GM19239 (cell line): ENCODE data around the gene PAQR9.

Experiments
- DNase-seq: peaks from one replicate; pipeline ENCODE4 v3.0.0; 2011; ENCODE audit warnings: low spot score; ENCODE audit not compliant: insufficient read length
- FAIRE-seq: peaks from 2 replicates; lab custom pipeline; 2011; peaks lifted over from hg19 to GRCh38; lab: Jason Lieb, UNC

PAQR9 gene

DNA sequence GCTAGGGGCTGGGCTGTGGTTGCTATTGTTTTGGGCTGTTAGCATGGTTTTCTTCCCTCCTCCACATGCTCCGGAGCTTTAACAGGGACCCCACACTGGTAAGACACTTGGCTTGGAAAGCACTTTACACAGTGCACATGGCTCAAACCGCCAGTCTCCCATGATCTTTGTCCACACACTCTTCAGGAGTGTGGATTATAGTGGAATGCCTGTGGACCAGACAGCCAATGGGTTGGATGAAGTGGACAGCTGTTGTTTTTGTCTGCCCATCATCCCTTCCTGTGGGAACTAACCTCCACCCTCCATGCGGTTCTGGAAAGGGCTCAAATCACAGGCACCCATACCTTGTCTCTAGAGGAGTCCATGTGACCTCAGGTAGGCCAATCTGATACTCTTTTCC is 10.0 kb downstream of the PAQR9 start:
- FAIRE-seq (no peak), DNase-seq (no peak)

DNA sequence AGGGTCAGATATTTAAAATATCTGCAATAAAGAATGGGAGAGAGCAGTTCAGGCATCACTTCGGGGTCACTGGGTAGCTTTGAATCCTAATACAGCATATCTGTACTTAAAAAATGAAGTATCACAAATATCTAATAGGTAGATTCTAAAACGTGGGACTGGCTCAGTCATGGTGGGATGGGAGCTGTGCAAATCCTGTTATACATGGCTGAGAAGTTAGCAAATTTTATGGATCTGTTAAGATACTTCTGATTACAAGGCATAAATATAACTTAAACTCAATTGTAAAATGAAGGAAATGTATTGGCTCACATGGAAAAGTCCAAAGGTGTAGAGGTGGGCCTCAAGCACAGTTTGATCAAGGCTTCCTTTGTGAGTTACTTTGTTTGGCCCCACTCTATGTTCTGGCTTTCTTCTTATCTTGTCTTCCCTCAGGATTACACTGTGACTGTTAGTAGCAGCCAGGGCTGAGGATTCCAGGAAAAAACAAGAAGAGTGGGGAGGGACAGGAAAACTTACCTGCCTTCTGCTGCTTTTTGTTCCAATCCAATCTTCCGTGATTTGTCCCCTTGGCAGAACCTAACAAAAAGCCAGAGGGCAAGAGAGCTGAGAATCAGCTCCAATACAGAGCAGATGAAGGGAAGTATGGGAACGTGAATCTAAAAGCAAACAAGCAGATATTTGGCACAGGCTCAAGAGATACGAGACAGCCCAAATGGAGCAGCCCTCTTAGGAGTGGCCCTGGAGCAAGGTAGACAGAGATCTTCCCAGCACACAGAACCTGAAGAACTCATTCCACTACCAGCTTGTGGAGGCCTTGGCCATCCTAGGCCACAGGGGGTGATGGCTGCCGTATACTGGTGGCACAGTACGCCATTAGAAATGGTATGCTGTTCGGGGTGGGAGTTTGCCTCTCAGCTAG is 10.9 kb downstream of the PAQR9 start:
- FAIRE-seq (no peak), DNase-seq (no peak)

GRCh38 chr3:142951794-142952193 is 11.7 kb downstream of the PAQR9 start:
- DNase-seq = no peak
- FAIRE-seq = no peak

DNA sequence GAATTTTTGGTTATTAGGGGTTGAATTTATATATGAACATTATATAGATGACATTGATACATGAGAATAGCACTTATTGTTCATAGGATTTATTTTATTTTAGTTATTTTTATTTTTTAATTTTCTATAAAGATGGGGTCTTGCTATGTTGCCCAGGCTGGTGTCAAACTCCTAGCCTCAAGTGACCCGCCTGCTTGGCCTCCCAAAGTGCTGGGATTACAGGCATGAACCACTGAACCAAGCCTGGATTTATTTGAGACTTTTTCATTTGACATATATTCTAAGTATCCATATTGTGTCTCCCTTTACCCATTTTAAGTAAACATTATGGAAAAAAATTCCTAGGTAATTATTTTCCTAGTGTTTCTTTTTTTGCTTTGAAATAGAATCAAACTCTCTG is 12.5 kb downstream of the PAQR9 start:
- FAIRE-seq (no peak), DNase-seq (no peak)

DNA sequence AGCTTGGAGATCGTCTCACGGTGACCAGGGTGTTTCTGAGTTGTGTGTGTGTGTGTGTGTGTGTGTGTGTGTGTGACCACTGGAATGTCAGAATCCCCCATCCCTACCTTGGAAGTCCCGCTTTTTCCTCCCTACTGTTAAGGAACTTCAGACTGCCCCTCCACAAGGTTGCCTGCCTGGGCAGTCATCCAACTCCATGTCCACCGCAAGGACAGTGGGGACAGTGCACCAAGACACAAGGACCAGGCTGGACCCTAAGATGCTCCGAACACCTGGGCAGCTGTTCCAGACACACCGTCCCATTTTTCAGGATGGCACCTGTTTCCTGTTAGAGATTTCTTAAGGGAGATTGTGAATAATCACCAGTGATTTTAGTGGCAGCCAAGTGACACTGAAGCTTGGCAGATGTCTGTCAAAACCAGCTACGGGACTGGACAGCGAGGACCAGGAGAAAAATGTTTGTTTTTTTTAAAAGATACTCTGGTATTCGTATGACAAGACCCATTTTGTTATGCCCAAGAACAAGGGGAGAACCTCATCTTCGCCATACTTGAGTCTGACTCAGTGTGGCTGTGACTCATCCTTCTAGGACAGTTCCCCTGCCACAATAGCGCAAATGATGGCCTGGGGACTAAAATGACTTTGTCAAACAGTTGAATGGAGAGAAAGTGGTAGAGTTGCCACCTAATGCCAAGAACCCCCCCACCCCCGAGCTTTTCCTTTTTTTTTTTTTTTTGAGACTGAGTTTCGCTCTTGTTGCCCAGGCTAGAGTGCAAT is 15.5 kb downstream of the PAQR9 start:
- DNase-seq (no peak), FAIRE-seq (no peak)

DNA sequence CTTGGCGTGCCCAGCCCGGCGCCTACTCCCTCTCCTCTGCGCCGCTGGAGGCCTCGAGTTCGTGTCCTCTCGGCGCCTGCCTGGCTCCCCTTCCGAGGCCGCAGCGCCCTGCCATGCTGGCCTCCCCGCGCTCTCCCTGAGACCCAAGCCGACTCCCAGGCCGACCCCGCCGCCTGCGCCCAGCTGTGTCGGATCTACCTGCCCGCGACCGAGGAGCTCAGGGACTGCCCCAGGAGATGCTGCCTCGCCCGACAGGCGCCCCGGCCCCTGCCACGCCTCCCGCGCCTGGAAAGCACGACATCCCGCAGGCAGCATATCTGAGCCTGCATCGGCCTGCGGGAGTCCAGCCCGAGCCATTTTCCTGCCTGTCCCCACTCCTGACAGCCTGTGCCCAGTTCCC is 16.1 kb downstream of the PAQR9 start:
- no peak for FAIRE-seq
- no peak for DNase-seq

- FAIRE-seq = no peak
- no peak for DNase-seq
Observed at GRCh38 chr3:142946861-142947260, 16.6 kb downstream of the PAQR9 start.

DNA sequence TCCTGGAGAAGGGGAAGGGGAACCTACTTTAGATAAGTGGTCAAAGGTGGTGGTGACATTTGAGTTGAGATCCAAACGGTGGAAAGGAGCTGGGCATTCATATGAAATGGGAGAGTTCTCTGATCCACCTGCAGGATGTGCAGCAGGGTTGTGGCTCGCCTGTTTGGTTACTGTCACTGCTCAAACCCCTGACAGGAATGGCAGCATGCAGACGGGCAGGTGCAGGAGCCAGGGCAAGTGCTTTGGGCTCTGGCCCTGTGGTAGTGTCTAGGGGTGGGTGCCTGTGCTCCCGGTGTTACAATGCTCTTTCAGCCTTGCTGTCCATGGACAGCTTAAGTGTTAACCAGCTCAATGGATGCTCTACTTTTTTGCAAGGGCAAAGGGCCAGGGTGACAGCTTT is 18.5 kb downstream of the PAQR9 start:
- DNase-seq (no peak), FAIRE-seq (no peak)

DNA sequence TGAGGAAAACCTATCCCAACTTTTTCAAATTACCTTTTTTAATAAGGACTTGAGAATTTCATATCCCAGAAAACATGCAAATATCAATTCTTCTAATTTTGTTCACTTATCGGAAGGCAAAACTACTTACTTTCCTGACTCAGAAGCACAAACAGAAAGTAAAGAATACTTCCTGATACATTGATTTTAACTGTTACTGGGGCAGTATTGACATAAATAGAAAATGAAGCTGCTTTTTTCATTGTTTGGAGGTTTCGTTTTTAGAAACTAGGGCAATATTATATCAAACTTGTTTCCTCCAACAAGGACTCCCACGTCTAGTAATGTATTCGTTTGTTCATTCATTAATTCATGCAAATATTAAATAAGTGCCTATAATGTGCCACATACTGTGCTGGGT is 19.1 kb downstream of the PAQR9 start:
- DNase-seq (no peak), FAIRE-seq (no peak)

GRCh38 chr3:142943870-142944269 is 19.6 kb downstream of the PAQR9 start:
- DNase-seq = no peak
- FAIRE-seq = no peak

- no peak for DNase-seq
- FAIRE-seq = no peak
Observed at GRCh38 chr3:142943349-142943748, 20.1 kb downstream of the PAQR9 start.

DNA sequence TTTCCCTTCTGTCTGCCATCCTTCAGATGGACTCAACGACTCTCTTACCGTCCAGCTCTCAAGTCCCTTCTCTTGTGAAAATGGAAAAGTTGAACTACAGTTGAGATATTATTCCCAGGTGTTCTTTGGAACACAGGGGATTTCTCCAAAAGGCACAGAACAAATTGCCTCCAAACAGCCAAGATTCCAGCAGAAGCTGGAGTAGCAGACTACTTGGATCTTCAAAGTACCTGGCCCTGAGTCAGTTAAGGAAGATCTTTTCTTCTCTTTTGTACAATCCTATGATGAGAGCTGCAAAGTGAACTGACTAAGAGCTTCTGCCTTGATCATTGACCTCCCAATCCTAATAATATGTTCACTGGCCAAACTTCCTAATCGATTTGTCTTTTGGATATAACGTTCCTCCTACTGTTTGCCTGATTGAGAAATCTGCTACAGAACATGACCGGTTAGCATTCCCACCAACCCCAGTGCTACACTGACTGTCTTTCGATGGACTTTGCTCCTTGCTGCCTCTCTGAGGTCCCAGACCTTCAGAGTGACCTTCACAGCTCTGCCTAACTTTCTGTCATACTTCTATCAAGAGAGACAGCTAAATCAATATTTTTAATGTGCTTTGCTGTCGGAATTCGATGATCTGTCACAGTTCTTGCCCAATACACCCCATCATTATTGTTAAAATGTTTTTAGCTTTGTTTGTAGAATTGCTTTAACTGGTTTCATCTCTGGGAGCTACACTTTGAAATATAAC is 21.9 kb downstream of the PAQR9 start:
- no peak for FAIRE-seq
- DNase-seq = no peak

DNA sequence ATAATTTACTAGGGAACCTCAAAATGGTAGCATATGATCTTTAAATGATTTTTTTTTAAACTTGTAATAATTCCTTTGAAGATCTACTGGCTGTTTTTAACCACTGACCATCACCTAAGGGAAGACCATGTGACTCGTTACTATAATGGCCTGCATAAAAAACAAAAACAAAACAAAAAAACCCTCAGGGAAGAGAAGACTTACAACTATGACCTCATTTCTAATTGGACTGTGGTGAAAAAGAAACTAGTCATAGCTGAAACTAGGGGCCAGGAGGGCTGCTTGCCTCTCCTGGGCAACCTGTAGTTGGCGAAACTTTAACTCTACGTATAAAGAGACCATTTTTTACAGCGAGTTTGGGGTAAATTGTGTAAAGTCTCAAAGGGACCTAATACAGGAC is 23.0 kb downstream of the PAQR9 start:
- no peak for DNase-seq
- FAIRE-seq = no peak

DNA sequence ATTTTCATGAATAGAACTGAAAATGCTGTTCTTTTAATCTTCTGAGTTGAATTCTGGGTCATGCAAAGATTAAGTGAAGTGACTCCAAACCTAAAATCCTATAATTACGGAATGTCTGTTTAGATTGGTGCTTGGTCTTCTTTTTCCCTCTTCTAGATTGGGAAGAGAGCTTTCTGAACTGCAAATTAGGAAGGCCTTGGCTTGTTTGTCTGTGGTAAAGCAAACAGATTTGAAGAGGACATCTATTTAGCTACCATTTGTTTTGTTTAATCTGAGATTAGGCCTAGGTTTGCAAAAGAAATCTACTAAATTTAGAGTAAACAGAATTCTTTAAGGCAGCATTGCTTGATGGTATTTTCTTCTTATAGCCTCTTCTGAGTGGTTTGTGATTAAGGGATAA is 23.5 kb downstream of the PAQR9 start:
- DNase-seq (no peak), FAIRE-seq (no peak)

DNA sequence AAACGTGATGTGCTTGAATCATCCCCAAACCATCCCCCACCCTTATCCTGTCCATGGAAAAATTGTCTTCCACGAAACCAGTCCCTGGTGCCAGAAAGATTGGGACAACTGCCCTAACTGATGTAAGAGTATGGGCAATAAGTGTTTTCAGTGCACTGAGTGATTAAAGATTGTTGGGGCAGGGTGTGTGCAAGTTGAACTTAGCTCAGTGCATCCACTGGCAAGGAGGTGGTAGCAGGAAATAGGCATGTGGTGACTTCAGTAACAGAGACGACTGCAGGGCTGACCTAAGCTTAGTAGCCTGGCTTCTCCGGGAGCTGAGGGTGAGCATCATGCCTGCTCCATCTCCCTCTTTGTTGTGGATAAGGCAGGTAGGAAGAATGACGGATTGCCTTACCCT is 27.5 kb downstream of the PAQR9 start:
- FAIRE-seq (no peak), DNase-seq (no peak)

GRCh38 chr3:142934887-142935269 is 28.6 kb downstream of the PAQR9 start:
- FAIRE-seq (no peak), DNase-seq (no peak)

- FAIRE-seq (no peak), DNase-seq (no peak)
Observed at GRCh38 chr3:142934128-142934886, 29.2 kb downstream of the PAQR9 start.

DNA sequence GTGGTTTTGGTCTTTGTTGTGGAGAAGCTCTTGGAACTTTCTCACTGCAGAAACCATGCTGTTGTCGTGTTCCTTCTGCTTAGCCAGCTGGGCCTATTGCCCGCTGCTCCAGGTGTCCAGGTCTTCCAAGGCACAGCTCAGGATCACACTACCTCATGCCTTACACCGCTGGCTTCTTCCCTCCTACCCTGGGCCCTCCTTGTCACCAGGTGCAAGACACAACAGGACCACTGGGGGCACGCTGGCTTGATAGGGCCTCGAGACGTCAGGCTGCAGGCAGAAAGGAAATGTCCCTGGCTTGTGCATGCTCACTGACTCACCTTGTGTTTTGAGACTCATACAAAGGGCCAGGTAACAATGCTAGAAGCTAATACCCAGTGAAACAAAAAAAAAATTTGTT is 32.3 kb downstream of the PAQR9 start:
- DNase-seq (no peak), FAIRE-seq (no peak)

GRCh38 chr3:142930463-142930862 is 33.0 kb downstream of the PAQR9 start:
- no peak for FAIRE-seq
- no peak for DNase-seq

DNA sequence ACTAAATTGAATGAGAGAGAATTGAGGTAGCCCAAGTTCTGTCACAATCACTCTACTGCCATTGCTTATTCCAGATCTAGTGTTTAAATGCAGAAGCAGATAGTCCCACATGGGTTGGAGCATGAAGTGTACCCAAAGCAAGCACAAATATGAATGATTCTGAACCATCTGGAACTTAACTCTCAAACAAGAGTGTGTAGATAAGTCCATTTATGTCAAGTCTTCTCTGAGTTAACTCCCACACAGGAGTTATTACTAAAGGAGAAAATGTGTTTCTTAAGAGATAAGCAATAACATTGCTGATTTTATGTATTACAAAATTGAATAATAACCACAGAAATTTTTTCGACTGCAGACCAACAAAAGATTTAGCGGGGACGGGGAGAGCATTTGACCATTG is 33.6 kb downstream of the PAQR9 start:
- no peak for FAIRE-seq

More for the DNA sequence above, 33.6 kb downstream of the PAQR9 start:
- no peak for DNase-seq
